A673 (cell line): ENCODE measurements around the gene TBCA. TPM values are rescaled to one million over a fixed set of nuclear protein-coding genes. Genes with fewer than 3 reads are reported as not detected.

Source experiments
- BruUV-seq: library from RNA; stranded (reverse); fragments of 400-500 nt; replicated peaks from 2 replicates; lab custom pipeline; 2021; lab: Mats Ljungman, UMichigan
- CTCF ChIA-PET: fragments of 300-600 bp; sonication (Branson Sonifier 250); formaldehyde crosslinking; loops from one replicate; lab custom pipeline; 2022; ENCODE audit warnings: antibody characterized with exemption; lab: Charles Lee
- POLR2A ChIA-PET: fragments of 300-600 bp; sonication (Branson Sonifier 250); formaldehyde crosslinking; loops from one replicate; lab custom pipeline; 2022; ENCODE audit warnings: antibody characterized with exemption; ENCODE audit not compliant: low non-redundant PET; lab: Charles Lee
- DNase-seq: peaks from one replicate; pipeline ENCODE4 v3.0.0-alpha.2; 2015; ENCODE audit warnings: low spot score
- H3K27ac ChIP-seq: fragments of 200-600 bp; sonication (generic); 2 replicates; pipeline ENCODE4 v1.5.1; 2016; ENCODE audit warnings: mixed run types, low read depth, mild to moderate bottlenecking, mixed read lengths, antibody characterized with exemption, low read length; ENCODE audit not compliant: poor library complexity, severe bottlenecking
- H3K27me3 ChIP-seq: fragments of 200-600 bp; sonication (generic); replicated peaks from 2 replicates; pipeline ENCODE4 v1.6.1; 2017; ENCODE audit warnings: mixed run types, low read depth, mild to moderate bottlenecking, mixed read lengths, antibody characterized with exemption, low read length; ENCODE audit not compliant: insufficient read depth, poor library complexity
- H3K36me3 ChIP-seq: fragments of 200-600 bp; sonication (generic); 2 replicates; pipeline ENCODE4 v1.6.1; 2016; ENCODE audit warnings: mixed run types, mild to moderate bottlenecking, mixed read lengths, antibody characterized with exemption, low read length; ENCODE audit not compliant: insufficient read depth, poor library complexity, severe bottlenecking
- H3K4me1 ChIP-seq: fragments of 200-600 bp; sonication (generic); 2 replicates; pipeline ENCODE4 v1.6.1; 2017; ENCODE audit warnings: mixed run types, mild to moderate bottlenecking, mixed read lengths, antibody characterized with exemption, low read length; ENCODE audit not compliant: insufficient read depth, poor library complexity, severe bottlenecking
- H3K4me3 ChIP-seq: fragments of 200-600 bp; sonication (generic); 2 replicates; pipeline ENCODE4 v1.5.1; 2016; ENCODE audit warnings: low read depth, mixed run types, mild to moderate bottlenecking, mixed read lengths, low read length; ENCODE audit not compliant: poor library complexity, severe bottlenecking
- H3K9me3 ChIP-seq: fragments of 200-600 bp; sonication (generic); 2 replicates; pipeline ENCODE4 v1.6.1; 2016; ENCODE audit warnings: mixed run types, low read depth, mild to moderate bottlenecking, mixed read lengths, antibody characterized with exemption, low read length; ENCODE audit not compliant: poor library complexity, severe bottlenecking
- EZH2 ChIP-seq: fragments of 200-600 bp; sonication (generic); IDR thresholded peaks from 2 replicates; pipeline ENCODE4 v1.6.1; 2017; ENCODE audit warnings: borderline replicate concordance, low read depth, mild to moderate bottlenecking, mixed read lengths, antibody characterized with exemption, low read length; ENCODE audit not compliant: poor library complexity, severe bottlenecking
- intact Hi-C: fragments of 100-400 bp; cut with micrococcal nuclease; formaldehyde crosslinking; loops from one replicate; pipeline ENCODE4 v1.10.0; 2022; ENCODE audit not compliant: unreplicated experiment
- total RNA-seq: library from RNA; stranded (reverse); gene quantifications from 2 replicates; pipeline ENCODE4 v1.2.3, GENCODE V29; 2021
- TF ChIP-seq, protein P1 (sequence below): fragments of 300-800, 200-600 bp; sonication (generic); conservative IDR thresholded peaks from 2 replicates; pipeline ENCODE4 v1.5.1; 2017; ENCODE audit warnings: low read depth, mild to moderate bottlenecking, antibody characterized with exemption, low read length, moderate library complexity, mixed read lengths

The TBCA gene
- total RNA-seq, 1 experiment from 2014 or later: 297 TPM

DNA sequence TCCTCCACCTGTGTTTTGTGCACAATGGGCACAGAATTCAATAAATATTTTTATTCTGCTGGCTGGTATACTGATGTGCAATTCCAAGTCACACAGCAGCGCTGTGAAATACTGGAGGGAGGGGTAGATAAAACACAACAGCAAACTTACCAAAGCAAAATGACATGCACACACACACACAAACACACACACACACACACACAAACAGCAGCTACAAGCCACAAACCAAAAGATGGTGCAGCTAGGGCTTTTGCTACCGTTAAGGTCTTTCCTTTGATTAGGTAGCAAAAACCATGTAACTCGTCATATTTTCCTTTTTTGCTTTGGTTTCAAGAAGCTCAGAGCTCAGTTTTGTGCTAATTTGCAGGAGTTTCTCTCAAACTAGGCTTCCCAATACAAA, 1.8 kb upstream of the TBCA start:
- TF ChIP-seq, protein P1, sequence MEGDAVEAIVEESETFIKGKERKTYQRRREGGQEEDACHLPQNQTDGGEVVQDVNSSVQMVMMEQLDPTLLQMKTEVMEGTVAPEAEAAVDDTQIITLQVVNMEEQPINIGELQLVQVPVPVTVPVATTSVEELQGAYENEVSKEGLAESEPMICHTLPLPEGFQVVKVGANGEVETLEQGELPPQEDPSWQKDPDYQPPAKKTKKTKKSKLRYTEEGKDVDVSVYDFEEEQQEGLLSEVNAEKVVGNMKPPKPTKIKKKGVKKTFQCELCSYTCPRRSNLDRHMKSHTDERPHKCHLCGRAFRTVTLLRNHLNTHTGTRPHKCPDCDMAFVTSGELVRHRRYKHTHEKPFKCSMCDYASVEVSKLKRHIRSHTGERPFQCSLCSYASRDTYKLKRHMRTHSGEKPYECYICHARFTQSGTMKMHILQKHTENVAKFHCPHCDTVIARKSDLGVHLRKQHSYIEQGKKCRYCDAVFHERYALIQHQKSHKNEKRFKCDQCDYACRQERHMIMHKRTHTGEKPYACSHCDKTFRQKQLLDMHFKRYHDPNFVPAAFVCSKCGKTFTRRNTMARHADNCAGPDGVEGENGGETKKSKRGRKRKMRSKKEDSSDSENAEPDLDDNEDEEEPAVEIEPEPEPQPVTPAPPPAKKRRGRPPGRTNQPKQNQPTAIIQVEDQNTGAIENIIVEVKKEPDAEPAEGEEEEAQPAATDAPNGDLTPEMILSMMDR: no peak
- no peak for TF ChIP-seq EZH2
- BruUV-seq: no TSS peak
- Histone ChIP-seq H3K9me3 (no peaks in the 10 kb centered on the region), H3K36me3 (peaks cover 11% of the 10 kb centered on the region), H3K4me3 (no peak overlapping the region), H3K27ac (no peak overlapping the region), H3K4me1 (peaks cover 11% of the 10 kb centered on the region), H3K27me3 (peaks cover 3% of the 10 kb centered on the region)
- CTCF ChIA-PET: no interaction called here
- intact Hi-C loops: no loop called here
- no peak for DNase-seq
- POLR2A ChIA-PET: no interaction called here

DNA sequence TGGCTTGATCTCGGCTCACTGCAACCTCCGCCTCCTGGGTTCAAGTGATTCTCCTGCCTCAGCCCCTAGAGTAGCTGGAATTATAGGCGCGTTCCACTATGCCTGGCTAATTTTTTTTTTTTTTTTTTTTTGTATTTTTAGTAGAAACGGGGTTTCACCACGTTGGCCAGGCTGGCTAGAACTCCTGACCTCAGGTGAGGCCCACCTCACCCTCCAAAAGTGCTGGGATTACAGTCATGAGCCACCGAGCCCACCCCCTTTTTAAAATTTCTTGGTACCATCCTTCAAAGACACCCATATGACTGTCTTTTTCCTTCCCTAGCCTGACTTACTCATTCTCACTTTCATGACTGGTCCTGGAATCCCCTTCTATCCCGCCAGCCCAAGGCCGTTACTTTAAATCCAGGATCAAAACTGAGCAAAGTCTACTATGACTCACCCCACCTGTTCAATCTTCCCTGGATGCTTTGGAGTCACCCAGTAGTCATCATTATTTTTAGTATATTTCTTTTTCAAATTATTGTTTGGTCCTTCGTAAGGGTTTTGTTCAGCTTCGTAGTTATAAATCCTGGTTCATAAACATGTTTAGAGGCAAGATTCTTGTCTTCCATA, 1.2 kb upstream of the TBCA start:
- DNase-seq: no peak
- intact Hi-C loops: no loop called here
- Histone ChIP-seq H3K9me3 (no peaks in the 10 kb centered on the region), H3K4me1 (peaks cover 16% of the 10 kb centered on the region), H3K36me3 (peaks cover 16% of the 10 kb centered on the region), H3K4me3 (no peak overlapping the region), H3K27ac (no peak overlapping the region), H3K27me3 (peaks cover 2% of the 10 kb centered on the region)
- ChIA-PET POLR2A (no interaction called here), CTCF (no interaction called here)
- TF ChIP-seq, protein P1: no peak
- TF ChIP-seq EZH2: no peak
- BruUV-seq: no TSS peak

DNA sequence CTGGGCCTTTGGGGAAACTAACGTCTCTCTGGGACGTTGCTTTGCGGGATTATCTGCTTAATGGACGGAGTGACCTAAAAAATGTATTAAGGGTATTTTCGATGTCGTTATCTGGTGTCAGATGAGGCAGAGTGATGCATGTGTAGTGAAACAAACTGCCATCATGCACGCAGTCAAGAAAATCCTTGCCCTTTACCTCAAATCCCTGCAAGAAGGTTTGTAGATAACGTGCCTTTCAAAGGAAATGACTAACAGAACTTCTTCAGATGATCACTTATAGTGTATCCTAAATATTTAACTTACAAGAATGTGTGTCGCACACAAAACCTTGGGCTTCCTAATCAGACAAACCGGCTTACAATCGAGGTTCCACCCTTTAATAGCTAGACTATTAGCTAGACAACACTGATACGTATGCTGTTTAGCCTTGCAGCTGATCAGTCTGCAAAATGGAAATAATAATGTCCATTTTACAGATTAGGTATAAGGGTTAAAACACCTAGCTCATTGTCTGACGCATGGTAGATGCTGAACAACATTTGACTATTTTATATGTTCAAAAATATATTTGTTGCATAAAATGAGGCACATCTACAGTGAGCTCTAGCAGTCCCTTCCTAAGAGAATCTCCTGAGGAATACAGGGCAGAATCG, 541 bp upstream of the TBCA start:
- peak overlapping the region; percentile 87 for H3K4me3 ChIP-seq
- peaks cover 20% of the 10 kb centered on the region for H3K36me3 ChIP-seq
- H3K27me3 ChIP-seq: no peaks in the 10 kb centered on the region
- H3K27ac ChIP-seq: peak overlapping the region; percentile 3
- no peak for DNase-seq
- TF ChIP-seq, protein P1: no peak
- TF ChIP-seq EZH2: no peak
- H3K9me3 ChIP-seq: no peaks in the 10 kb centered on the region
- H3K4me1 ChIP-seq: peaks cover 16% of the 10 kb centered on the region
- CTCF ChIA-PET: no interaction called here
- intact Hi-C loops: no loop called here
- POLR2A ChIA-PET: no interaction called here
- TSS peak; percentile 80 for BruUV-seq
